HG03135 (cell line): Measurements from ENCODE around the gene ATE1.

Source experiments
- ATAC-seq: cut with Tn5 transposase; IDR thresholded peaks from one replicate; pipeline ENCODE4 v1.9.1; 2021; ENCODE audit warnings: mild to moderate bottlenecking, moderate library complexity; ENCODE audit not compliant: unreplicated experiment

The ATE1 gene

DNA sequence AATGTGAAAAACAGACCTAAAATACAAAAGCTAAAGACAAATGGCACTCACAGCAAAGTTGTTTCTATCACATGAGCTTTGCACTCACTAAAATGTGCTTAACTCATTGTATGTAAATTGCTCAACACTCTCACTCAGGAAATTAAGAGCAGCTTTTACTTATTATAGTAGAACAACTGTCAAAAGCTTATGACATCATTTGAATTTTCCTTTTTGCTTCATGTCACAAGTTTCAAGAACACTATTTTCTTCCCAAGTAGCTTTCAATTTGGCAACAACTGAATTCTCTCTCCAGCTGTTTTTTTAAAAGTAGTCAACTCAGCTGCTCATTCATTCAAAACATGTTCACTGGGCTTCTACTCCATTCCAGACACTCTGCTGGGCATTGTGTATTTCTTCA lies 46.9 kb downstream of the ATE1 start:
- no peak for ATAC-seq

DNA sequence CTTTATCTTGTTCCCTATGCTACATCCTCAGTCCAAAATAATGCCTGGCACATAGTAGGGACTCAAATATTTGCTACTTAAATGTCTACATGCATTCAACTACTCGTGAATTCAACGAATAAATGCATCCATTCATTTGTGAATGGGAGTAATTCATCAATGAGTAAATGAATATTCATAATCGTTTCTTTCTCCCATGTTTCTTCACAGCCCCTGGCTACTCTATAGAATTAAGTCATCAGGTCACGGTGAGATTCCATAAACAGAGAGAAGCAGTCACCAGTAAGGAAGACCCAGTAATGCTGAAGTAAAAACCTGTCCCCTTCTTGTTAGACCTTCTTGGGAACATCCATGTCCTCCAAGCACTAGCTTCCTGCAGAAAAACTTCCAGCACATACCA lies 48.4 kb downstream of the ATE1 start:
- no peak for ATAC-seq

DNA sequence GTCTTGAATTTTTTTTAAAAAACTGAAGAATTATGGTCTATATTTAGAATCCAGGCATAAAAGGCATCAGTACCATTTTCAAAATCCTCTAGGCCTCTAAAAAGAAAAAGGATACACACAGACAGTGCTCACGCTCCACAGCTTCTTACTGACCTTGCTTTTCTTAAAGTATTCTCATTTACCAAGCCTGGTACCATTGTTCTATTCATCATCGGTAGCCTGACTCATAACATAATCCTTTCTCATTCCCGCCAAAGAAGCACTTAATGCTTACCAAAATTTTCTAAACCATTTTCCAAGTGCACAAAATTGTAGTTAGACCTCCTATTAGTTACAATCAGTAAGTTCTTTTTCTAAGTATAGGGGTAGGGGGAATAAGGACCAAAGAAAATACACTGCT lies 54.6 kb downstream of the ATE1 start:
- no peak for ATAC-seq

DNA sequence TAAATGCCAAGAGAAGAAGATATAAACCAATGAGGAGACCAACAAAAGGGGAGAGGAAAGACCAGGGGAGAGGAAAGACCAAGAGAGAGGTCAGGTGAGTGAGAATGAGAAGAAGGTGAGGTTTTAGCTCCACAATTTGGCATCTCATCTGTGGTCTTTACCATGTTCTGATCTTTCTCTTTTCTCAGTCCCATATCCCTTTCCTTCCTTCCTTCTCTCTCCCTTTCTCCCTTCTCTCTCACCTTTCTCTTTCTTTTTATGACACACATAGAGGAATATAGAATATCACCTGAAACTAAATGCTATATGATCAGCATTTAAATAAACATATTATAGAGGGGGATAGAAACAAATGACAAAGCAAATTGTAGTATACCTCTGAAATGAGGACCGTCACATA lies 57.4 kb downstream of the ATE1 start:
- no peak for ATAC-seq

DNA sequence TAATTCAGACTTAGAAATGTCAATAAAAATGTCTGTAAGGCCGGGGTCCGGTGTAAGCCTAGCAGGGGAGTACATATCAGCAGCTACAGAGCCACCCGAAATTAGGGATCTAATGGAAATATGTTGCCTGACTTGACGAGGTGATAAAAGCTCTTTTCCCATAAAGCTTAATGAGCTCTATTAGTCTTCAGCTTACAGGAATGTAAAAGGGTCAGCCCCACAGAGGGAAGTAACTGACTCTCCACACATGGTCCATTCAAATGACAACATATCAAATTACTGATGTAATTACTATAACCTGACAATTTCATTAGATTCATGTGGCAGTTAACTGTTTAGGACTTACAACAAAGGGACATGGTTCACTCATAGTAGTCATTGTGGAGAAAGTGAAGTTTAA lies 62.3 kb downstream of the ATE1 start:
- ATAC-seq, result no peak

DNA sequence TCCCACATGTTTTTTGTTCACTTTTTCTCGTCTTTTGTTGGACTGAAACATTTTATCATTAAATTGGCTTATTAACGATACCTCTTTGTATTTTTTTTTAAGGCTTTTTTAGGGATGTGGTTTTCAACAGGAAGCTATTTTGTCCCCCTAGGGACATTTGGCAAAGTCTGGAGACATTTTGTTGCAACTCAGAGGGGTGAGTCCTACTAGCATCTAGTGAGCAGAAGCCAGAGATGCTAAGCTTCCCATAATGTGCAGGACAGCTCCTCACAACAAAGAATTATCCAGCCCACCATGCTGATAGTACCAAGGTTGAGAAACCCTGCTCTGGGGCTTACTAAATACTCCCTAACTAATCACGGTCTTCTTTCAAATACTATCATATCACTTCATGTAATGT lies 63.2 kb downstream of the ATE1 start:
- ATAC-seq, result no peak

DNA sequence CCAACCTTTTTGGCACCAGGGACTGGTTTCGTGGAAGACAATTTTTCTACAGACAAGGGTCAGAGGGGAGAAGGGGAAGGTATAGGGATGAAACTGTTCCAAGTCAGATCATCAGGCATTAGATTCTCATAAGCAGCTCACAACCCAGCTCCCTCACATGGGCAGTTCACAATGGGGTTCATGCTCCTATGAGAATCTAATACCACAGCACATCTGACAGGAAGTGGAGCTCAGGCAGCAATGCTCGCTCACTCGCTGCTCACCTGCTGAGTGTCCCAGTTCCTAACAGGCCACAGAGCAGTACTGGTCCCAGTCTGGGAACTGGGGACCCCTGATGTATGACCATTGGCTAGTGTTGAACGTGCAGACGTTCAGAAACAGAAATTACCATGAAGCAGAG lies 63.7 kb downstream of the ATE1 start:
- no peak for ATAC-seq

DNA sequence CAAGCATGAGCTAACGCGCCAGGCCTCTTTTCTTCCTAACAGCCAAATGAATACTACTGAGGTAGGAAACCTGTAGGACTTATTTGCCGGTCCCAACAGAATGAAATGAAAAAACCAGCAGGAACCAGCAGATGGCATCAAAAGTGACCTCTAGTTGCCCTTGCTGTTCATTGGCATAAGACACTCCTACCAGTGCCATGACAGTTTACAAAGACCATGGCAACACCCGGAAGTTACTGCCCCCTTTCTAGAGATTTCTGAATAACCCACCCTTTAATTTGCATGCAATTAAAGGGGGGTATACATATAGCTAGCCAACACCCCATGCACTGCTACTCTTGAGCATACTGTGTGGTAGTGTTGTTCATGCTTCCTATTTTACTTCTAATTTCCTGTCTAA lies 65.2 kb downstream of the ATE1 start:
- ATAC-seq, result no peak

DNA sequence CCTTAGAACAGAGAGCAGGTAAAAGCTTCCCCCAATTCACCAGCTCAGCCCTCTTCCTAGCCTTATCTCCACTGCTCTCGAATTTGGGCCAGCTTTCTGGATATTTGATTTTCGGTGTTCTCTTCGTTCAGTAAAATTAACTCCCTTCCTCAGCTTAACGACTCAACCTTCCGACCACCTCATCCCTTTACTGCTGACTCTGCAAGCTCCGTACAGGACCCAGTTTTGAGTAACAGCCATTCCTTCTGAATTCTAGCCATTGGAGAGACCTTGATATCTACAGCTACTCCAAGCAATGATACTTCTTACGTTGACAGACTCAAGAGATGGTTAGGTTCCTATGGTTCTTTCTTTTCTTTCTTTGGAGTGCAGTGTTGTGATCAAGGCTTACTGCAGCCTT lies 65.8 kb downstream of the ATE1 start:
- no peak for ATAC-seq

DNA sequence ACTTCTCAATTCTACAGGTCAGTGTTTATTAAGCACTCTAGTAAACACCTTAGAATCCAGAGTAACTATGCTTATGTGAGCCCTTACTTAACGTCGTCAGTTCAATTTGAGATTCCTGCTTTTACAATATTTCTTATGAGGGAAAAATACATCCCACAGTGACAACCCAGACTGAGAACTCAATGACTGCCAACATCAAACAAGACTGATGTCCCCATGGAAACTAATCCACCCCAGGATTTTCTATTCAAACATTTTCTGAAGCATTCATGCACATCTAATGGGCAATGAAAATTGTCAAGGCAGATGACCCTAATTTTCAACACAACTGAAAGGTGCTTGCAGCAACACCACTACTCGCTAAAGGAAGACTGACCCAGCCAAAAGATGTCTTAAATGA lies 67.0 kb downstream of the ATE1 start:
- no peak for ATAC-seq

DNA sequence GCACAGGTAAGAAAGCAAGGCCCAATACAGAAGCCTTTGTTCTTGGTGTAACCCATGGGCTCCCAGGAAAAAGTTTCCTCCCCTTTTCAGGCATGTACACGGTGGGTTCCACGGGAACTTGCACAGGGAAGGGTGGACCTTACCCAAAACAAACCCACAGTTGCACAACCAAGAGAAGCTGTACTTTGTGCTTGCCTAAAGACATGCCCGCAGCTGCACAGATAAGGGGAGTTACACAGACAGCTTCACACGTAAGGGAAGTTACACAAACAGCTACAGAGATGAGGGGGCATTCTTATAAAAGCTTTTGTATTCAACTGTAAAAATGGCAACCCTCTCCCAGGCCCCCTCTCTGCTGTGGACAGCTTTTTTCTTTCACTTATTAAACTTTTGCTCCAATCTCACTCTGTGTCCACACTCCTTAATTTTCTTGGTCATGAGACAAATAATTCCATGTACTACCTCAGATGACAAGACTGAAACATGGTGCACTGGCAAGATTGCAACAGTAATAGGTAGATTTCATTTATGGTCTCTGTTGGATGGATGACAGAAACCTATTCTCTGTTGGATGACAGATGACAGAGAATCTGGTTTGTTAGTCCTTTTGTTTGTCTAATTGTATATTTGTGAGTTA lies 72.9 kb downstream of the ATE1 start:
- ATAC-seq, result no peak

DNA sequence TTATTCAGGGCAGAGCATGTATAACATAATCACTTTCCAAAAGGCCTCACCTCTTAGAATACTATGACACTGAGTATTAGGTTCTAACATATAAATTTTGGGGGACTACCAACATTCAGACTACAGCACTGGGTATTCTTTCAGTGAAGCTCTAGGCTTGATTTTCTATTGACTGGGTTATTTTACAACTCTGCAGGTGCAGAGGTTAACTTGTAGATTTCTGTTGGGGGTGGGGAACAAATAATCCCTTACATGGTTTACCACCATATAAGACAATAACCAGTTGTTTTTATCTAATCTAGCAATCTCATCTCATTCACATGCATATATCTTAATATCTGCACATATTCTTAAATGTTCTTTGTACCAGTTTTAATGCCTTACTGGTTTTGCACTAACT lies 73.9 kb downstream of the ATE1 start:
- ATAC-seq, result no peak

DNA sequence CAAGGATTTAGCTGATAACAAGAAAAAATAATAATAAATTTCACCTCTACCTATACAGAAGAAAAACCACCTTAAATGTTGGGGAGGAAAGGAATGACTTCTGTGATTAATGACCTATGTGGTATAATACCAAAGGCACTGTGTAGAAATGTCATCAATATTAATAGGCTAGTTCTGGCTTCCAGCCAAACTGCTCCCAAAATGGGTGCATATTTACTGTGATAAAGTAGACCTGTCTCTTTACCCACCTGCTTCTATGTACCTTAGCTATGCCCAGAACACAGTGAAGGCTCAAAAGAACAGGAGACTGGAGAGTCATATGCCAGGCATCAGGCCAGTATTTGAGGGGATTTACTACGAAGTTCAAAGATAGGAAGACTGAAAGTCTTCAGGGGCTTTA lies 76.0 kb downstream of the ATE1 start:
- ATAC-seq, result no peak

DNA sequence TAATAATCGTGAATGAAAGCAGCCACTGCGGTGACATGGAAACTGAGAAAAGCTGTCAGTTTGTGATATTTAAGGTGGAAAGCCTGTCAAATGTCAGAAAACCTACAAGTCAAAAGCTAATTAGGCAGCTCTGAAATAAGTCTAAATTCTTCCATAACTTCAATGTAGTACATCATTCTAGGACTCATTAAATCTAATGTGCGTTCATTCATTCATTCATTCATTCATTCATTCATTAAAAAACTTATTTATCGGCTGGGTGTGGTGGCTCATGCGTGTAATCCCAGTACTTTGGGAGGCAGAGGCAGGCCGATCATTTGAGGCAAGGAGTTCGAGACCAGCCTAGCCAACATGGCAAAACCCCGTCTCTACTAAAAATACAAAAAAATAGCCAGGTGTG lies 79.7 kb downstream of the ATE1 start:
- ATAC-seq, result no peak

DNA sequence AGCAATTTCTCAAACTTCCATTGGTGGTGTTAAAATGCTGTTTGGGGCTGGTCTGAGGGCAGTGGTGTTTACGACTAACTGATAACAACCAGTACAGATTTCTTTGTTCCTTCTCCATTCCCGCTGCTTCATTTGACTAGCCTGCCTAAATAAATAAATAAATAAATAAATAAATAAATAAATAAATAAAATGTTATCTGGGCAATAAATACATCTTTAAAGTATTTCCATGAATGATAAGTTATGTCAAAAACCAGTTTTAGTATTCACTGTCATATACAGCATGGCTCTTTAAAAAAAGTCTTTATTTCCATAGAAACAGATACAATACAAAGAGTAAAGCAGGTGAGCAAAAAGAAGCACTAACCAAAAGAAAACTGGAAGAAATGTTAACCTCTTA lies 81.3 kb downstream of the ATE1 start:
- no peak for ATAC-seq

DNA sequence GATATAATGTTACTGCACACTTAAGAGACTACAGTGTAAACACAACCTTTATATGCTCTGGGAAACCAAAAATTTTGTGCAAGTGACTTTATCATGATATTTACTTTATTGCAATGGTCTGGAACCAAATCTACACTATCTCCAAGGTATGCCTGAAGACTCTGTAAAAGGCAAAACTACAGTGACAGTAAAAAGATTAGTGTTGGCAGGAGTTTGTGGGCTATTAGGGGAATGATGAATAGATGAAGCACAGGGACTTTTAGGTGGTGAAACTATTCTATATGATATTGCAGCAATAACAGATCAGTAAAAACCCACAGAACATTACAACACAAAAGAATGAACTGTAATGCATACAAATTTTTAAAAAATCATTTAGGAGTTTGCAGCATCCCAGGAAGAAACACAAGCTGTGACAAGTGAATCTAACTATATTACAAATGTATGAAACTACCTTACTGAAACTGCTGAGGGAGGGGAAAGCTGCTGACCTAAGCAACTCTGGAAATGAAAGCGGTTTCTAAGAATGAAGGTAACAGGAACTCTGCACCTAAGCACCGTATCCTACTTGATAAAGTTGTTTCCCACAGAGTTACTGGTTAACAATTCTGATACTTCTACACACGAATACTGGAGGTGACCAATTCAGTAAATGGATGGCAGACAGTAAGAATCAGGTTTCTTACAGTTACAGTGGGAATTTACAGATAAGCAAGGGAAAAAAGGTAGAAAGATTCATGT lies 82.6 kb downstream of the ATE1 start:
- ATAC-seq, result peak; percentile 78

DNA sequence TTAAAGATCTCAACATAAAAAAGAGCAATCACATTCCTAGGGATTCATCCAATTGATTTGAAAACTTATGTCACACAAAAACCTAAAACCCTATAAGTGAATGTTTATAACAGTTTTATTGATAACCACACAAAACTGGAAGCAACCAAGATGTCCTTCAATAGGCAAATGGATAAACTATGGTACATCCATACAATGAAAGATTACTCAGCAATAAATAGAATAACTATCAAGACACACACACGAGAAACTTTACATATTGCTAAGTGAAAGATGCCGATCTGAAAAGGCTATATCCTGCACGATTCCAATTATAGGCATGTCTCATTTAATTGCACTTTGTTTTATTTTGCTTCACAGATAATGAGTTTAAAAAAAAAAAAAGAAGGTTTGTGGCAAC lies 83.3 kb downstream of the ATE1 start:
- ATAC-seq, result no peak

DNA sequence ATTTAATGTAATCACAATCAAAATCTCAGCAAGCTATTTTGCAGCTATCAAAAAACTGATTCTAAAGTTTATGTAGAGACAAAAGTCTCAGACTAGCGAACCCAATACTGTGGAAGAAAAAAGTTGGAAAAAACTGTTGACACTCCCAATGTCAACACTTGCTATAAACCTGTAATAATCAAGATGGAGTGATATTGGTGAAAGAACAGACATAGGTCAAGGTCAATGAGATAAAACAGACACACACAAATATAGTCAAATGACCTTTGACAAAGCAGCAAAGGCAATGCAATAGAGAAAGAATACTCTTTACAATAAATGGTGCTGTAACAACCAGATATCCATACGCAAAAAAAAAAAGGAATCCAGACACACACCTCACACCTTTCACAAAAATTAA lies 84.5 kb downstream of the ATE1 start:
- ATAC-seq, result no peak

DNA sequence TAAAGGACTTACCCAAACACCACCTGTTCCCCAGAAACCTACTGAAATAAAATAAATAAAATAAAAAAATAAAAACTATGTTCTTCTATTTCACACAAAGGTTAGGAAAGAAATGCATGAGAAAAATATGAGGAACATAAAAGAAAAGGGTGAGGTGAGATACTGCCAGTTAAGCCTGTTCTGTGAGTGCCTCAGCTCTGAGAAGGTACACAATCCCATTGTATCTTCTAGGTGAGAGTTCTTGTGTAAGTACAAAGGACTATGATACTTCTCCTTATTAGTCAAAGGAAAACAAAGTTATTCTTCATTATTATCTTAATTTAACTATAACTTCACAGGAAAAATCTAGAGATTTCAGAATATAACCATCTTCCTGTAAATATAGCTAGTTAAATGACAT lies 86.0 kb downstream of the ATE1 start:
- ATAC-seq, result no peak

DNA sequence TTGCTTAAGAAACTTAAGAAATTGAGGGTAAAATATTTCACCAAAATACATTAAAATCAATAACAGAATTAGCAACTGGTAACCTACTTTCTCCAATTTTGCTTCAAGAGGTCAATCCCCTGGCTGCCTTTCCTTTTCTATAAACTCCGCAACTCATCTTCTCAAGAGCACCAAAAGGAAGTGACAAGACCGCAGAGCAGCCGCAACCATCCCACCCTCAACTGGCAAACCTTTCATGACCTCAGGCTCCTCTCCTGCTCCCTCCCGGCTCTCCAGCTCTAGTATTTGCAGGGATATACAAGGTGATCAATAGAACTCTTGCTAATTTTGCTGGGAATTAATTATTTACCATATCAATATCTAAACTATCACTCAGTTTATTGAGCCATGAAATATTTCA lies 88.9 kb downstream of the ATE1 start:
- ATAC-seq, result no peak

DNA sequence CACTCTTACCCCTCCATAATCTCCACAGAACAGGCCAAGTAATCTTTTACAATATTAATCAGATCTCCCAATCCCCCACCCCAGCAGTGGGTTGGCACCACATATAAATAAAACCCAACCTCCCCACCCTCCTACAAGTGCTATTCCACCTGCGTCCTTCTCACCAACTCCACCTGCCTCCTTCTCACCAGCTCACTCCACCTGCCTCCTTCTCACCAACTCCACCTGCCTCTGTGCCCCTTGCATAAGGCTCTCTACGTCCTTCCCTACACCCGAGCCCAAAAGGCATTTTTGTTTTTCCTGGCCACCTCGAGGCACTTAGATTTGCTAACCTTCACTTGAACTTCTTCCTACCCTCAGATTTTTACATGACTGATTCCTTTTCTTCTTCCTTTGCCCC lies 89.7 kb downstream of the ATE1 start:
- no peak for ATAC-seq

DNA sequence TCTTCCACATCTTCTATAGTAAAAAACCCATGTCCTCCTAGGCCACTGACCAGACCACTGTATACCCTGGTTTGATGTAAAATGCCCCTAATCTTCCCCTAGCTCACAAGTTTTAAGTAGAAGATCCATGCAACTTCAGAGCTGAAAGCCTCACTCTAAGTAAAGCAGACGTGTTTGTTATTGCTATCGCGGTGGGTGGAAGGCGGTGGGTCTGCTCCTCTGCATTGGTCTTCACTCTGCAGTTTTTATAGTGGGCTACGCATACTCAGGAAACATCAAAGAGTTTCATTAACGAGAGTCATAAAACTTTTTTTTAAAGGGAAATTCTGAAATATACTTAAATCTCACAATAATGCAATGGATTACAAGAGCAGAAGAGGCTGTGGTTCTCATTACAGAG lies 91.7 kb downstream of the ATE1 start:
- no peak for ATAC-seq

DNA sequence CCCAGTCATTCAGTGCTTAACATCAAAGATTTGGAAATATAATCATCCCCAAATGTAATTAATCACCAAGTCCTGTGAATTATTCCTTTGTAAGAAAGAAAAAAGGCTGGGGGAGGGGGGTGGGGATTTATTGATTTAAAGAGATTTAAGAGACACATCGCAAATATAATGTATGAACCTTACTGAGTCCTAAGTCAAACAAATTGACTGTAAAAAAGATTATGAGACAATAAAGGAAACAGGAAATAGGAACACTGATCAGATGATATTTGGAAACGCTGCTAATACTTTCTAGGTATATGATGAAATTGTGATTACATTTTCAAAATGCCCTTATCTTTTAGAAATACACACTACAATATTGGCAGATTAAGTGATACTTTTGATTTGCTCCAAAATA lies 92.5 kb downstream of the ATE1 start:
- no peak for ATAC-seq
